Uterus (tissue), 2 donors: ENCODE measurements around the gene ACOT2.

Source experiments
- CTCF ChIP-seq, 4 experiments: fragments of 200-600 bp in 2 of 4; fragments of 450-650 bp in 2 of 4; sonication (generic) in 2 of 4; IDR thresholded peaks; one replicate each; pipeline ENCODE4 v1.5.1; 2016 to 2019; ENCODE audit warnings: antibody characterized with exemption in 4 of 4, mild to moderate bottlenecking in 2 of 4, moderate library complexity in 1 of 4
- POLR2A ChIP-seq, 2 donors: fragments of 450-650 bp; IDR thresholded peaks; one replicate each; pipeline ENCODE4 v1.6.1; 2016; ENCODE audit warnings: antibody characterized with exemption in 2 of 2, mild to moderate bottlenecking in 1 of 2, moderate library complexity in 1 of 2

DNA sequence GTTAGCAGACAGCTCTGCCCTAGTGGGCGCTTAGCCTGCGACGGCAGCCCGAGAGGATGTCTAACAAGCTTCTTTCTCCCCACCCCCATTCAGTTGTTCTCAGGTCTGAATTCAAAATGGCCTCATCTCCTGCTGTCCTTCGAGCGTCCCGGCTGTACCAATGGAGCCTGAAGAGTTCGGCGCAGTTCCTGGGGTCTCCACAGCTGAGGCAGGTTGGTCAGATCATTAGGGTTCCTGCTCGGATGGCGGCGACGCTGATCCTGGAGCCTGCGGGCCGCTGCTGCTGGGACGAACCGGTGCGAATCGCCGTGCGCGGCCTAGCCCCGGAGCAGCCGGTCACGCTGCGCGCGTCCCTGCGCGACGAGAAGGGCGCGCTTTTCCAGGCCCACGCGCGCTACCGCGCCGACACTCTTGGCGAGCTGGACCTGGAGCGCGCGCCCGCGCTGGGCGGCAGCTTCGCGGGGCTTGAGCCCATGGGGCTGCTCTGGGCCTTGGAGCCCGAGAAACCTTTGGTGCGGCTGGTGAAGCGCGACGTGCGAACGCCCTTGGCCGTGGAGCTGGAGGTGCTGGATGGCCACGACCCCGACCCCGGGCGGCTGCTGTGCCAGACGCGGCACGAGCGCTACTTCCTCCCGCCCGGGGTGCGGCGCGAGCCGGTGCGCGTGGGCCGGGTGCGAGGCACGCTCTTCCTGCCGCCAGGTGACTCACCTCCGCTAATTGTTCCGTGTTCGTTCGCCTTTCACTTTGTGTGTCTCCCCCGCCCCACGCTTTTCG is at the start of gene ACOT2:
- TF ChIP-seq CTCF (IDR thresholded peaks at IDR 0.05) (peak in 2 of 4 experiments; percentile 12 to 32), POLR2A (IDR thresholded peaks at IDR 0.05) (peak; percentile 39 to 58)
